Prostate gland (tissue), 2 donors: ENCODE results near the gene SENP7. TPM values are rescaled to one million over a fixed set of nuclear protein-coding genes. Genes with fewer than 3 reads are reported as not detected.

Experiments used
- DNase-seq: peaks from one replicate; pipeline ENCODE4 v3.0.0-alpha.2; 2019; ENCODE audit warnings: low spot score
- H3K27ac ChIP-seq, 2 donors: fragments of 200-600 bp; sonication (generic); 2 replicates each; pipeline ENCODE4 v1.5.1; 2017 to 2019
- H3K27me3 ChIP-seq: fragments of 200-600 bp; sonication (generic); replicated peaks from 2 replicates; pipeline ENCODE4 v1.5.1; 2019; ENCODE audit not compliant: insufficient read depth
- H3K36me3 ChIP-seq, 2 donors: fragments of 200-600 bp; sonication (generic); 1 replicate in 1 of 2; 2 replicates in 1 of 2; pipeline versions ENCODE4 v1.5.1 to v1.8.1; 2017 to 2019
- H3K4me1 ChIP-seq: fragments of 200-600 bp; sonication (generic); replicated peaks from 2 replicates; pipeline ENCODE4 v1.5.1; 2019
- H3K4me3 ChIP-seq, 2 donors: fragments of 200-600 bp; sonication (generic); 2 replicates each; pipeline ENCODE4 v1.5.1; 2017 to 2019
- H3K9me3 ChIP-seq: fragments of 200-600 bp; sonication (generic); 2 replicates; pipeline ENCODE4 v1.5.1; 2017
- POLR2A ChIP-seq: fragments of 450-650 bp; IDR thresholded peaks from one replicate; pipeline ENCODE4 v1.6.1; 2016; ENCODE audit warnings: antibody characterized with exemption, mild to moderate bottlenecking
- POLR2AphosphoS5 ChIP-seq: sonication (generic); formaldehyde crosslinking; IDR thresholded peaks from one replicate; pipeline ENCODE4 v1.6.1; 2017; ENCODE audit warnings: antibody characterized with exemption
- WGBS: methylation state at CpG from one replicate; pipeline ENCODE4 v1.1.5; 2018; 5-methylcytosine and 5-hydroxymethylcytosine counted together
- intact Hi-C: fragments of 100-400 bp; cut with DNase I; formaldehyde crosslinking; loops from one replicate; pipeline ENCODE4 v1.14.2; 2022
- total RNA-seq, 2 donors: library from RNA; depleted of rRNA; stranded (reverse); fragments of >200 nt; gene quantifications; one replicate each; pipeline ENCODE4 v1.1.0, GENCODE V29; 2016
- TF ChIP-seq, protein P1 (sequence below), 4 experiments: fragments of 200-600 bp in 2 of 4; fragments of 450-650 bp in 2 of 4; sonication (generic) in 2 of 4; IDR thresholded peaks; 1 replicate in 3 of 4; 2 replicates in 1 of 4; pipeline ENCODE4 v1.5.1; 2016 to 2019; ENCODE audit warnings: antibody characterized with exemption in 4 of 4, mild to moderate bottlenecking in 2 of 4, moderate library complexity in 2 of 4

The SENP7 gene
- total RNA-seq, 2 donors from 2014 or later, result 16.4 to 22.7 TPM

DNA sequence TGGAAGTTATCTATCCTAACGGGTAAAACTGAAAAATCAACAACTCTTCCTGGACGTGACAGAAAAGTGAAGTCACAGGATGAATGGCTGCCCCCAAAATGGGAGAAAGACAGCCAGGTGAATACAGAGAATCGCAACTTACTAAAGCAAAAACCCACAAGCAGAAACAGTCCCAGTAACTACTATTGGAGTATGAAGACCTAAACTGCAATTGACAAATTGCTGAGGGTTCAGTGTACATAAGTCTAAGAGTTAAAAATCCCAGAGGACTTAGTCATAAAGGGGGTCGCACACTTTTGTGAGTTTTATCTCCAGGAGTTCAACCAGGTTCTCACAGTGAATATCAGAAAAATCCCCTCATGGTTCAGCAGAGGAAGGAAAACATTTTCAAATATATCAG, 135.8 kb downstream of the SENP7 start:
- TF ChIP-seq POLR2AphosphoS5 (no peak), POLR2A (no peak)
- TF ChIP-seq, protein P1, sequence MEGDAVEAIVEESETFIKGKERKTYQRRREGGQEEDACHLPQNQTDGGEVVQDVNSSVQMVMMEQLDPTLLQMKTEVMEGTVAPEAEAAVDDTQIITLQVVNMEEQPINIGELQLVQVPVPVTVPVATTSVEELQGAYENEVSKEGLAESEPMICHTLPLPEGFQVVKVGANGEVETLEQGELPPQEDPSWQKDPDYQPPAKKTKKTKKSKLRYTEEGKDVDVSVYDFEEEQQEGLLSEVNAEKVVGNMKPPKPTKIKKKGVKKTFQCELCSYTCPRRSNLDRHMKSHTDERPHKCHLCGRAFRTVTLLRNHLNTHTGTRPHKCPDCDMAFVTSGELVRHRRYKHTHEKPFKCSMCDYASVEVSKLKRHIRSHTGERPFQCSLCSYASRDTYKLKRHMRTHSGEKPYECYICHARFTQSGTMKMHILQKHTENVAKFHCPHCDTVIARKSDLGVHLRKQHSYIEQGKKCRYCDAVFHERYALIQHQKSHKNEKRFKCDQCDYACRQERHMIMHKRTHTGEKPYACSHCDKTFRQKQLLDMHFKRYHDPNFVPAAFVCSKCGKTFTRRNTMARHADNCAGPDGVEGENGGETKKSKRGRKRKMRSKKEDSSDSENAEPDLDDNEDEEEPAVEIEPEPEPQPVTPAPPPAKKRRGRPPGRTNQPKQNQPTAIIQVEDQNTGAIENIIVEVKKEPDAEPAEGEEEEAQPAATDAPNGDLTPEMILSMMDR (IDR thresholded peaks at IDR 0.05), result no peak
- Histone ChIP-seq H3K27me3 (no peaks in the 10 kb centered on the region), H3K4me1 (no peaks in the 10 kb centered on the region), H3K36me3 (no peaks in the 10 kb centered on the region), H3K9me3 (no peaks in the 10 kb centered on the region), H3K27ac (no peak overlapping the region), H3K4me3 (no peak overlapping the region)
- intact Hi-C loops, result no loop called here
- no peak for DNase-seq
- 73% methylated on average over 4 of the region's 4 CpGs for WGBS

GRCh38 chr3:101375586-101375985, 137.4 kb downstream of the SENP7 start:
- H3K4me3 ChIP-seq, result no peak overlapping the region
- H3K9me3 ChIP-seq, result no peaks in the 10 kb centered on the region
- TF ChIP-seq POLR2AphosphoS5, result no peak
- TF ChIP-seq, protein P1 (IDR thresholded peaks at IDR 0.05), result no peak
- H3K27ac ChIP-seq, result no peak overlapping the region
- no peaks in the 10 kb centered on the region for H3K27me3 ChIP-seq
- no peak for DNase-seq
- H3K4me1 ChIP-seq, result no peaks in the 10 kb centered on the region
- intact Hi-C loops, result no loop called here
- H3K36me3 ChIP-seq, result no peaks in the 10 kb centered on the region

DNA sequence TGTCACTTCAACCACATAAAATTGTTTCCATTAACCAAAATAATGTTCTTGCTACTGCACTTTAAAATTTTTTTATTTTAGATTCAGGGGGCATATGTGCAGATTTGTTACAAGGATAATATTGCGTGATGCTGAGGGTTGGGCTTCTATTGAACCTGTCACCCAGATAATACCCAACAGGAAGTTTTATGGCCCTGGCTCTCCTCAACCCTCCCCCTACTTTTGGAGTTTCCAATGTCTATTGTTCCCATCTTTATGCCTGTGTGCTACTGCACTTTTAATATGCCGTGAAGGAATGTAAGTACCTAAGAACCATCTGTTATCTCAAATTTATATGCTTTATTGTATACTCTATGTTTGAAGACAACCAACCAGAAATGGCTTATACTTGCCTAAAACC, 150.6 kb downstream of the SENP7 start:
- H3K27ac ChIP-seq, result no peak overlapping the region
- WGBS, result 60% methylated on average over 2 of the region's 2 CpGs
- intact Hi-C loops, result no loop called here
- no peaks in the 10 kb centered on the region for H3K36me3 ChIP-seq
- no peaks in the 10 kb centered on the region for H3K4me1 ChIP-seq
- TF ChIP-seq POLR2A, result no peak
- no peak for TF ChIP-seq POLR2AphosphoS5
- TF ChIP-seq, protein P1 (IDR thresholded peaks at IDR 0.05), result no peak
- H3K9me3 ChIP-seq, result no peaks in the 10 kb centered on the region
- no peak overlapping the region for H3K4me3 ChIP-seq
- H3K27me3 ChIP-seq, result no peaks in the 10 kb centered on the region
- DNase-seq, result no peak

- TF ChIP-seq, protein P1 (IDR thresholded peaks at IDR 0.05), result no peak
- no peak for TF ChIP-seq POLR2A
- TF ChIP-seq POLR2AphosphoS5, result no peak
- no peak for DNase-seq
- Histone ChIP-seq H3K4me1 (no peaks in the 10 kb centered on the region), H3K36me3 (no peaks in the 10 kb centered on the region), H3K27me3 (no peaks in the 10 kb centered on the region), H3K27ac (no peak overlapping the region), H3K9me3 (no peaks in the 10 kb centered on the region), H3K4me3 (no peak overlapping the region)
- intact Hi-C loops, result no loop called here
- WGBS, result 83% methylated on average over 1 of the region's 1 CpG
Observed at GRCh38 chr3:101351829-101352228, 161.2 kb downstream of the SENP7 start.

DNA sequence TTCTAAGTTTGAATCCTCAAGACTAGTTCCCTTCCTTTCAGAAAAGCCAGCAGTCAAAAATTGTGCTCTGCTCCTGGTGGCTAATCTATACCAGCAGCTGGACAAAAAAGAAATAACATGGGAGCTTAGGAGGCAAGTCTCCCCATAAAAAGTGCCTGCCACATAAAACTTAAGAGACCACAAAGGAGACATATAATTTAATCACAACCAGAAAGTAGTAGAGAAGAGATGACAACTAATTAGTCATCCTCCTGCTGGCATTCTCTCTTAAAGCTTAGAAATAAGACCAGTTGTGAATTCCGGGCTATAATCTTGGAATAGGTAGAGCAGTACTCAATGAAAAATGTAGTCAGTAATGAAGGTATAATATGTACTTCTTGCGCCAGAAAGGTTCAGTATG, 172.4 kb downstream of the SENP7 start:
- Histone ChIP-seq H3K4me3 (no peak overlapping the region), H3K27ac (no peak overlapping the region), H3K9me3 (no peaks in the 10 kb centered on the region), H3K36me3 (no peaks in the 10 kb centered on the region), H3K4me1 (no peaks in the 10 kb centered on the region), H3K27me3 (no peaks in the 10 kb centered on the region)
- intact Hi-C loops, result no loop called here
- 69% methylated on average over 2 of the region's 2 CpGs for WGBS
- TF ChIP-seq, protein P1 (IDR thresholded peaks at IDR 0.05), result no peak
- no peak for DNase-seq
